ENCODE data around the gene PROCR.
A peak's percentile ranks its signal among the peaks of the same experiment; 100 is the strongest.
"Not testable (repeated sequence)": the region's sequence is repeated elsewhere in the genome, so short reads cannot be mapped to it uniquely, and the experiment has no call there.

PROCR gene

DNA sequence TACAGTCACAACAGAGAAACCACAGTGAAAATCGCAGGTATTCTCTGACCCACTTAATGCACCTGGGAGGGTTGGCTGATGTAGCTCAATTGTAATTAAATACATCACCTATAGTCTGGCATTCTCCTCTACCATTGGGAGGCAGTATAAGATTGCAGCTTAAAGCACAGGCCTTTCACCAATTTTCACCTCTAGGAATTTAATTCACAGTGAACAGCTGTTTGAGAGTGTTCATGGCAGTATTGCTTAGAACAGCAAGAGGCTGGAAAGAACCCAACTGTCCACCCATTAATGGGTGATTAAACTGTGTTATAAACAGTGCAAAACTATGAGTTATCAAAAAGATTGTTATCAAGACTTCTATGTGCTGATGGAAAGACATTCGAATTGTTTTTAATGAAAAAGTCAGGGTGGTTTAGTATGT lies 26.7 kb upstream of the PROCR start:
- no peak overlapping the region for H3K27ac ChIP-seq (ENCODE audit: low read length)
- no peaks in the 10 kb centered on the region for H3K9me3 ChIP-seq (ENCODE audit: control insufficient read depth in 1 of 2, low read length in 2 of 2)
- peaks cover 9 to 23% of the 10 kb centered on the region in 2 donors for H3K36me3 ChIP-seq (ENCODE audit: control insufficient read depth in 1 of 2, insufficient read depth in 2 of 2, low read length in 2 of 2)
- no peaks in the 10 kb centered on the region for H3K27me3 ChIP-seq (ENCODE audit: low read depth, low read length)
- no peak overlapping the region for H3K4me3 ChIP-seq (ENCODE audit: low read depth in 1 of 2, low read length in 2 of 2)
- peaks cover 7 to 11% of the 10 kb centered on the region in 2 donors for H3K4me1 ChIP-seq (ENCODE audit: control insufficient read depth in 1 of 2, insufficient read depth in 2 of 2, low read length in 2 of 2)

DNA sequence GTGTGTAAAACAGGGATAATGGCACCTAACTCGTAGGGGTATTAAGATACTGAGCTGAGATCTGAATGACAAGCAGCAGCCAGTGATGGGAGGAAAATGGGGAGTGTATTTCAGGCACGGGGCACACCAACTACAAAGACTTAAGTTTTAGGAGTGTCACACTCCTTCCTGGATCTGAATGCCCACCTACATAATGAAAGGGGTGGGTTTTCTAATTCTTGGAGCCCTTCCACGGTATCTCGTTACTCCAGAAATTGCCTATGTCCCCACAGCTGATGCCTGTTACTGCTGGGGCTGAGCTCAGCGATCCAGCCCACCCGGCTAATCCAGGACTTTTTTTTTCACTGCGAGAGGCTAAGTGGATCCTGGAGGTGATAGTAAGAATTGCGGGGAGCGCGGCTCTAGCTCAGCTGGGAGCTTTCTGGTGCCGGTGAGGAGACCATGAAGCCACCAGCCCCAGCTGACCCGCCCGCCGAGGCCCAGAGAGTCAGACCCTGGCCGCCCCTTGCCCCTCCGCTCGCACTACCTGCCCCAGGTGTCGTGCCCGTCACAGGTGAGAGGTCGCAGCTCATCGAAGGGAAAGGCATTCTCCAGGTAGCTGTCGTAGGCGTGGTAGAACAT lies 25.5 kb upstream of the PROCR start:
- peak overlapping the region; percentile 73 to 83 for H3K4me3 ChIP-seq (ENCODE audit: low read depth in 1 of 2, low read length in 2 of 2)
- peaks cover 9 to 19% of the 10 kb centered on the region in 2 donors for H3K36me3 ChIP-seq (ENCODE audit: control insufficient read depth in 1 of 2, insufficient read depth in 2 of 2, low read length in 2 of 2)
- H3K27me3 ChIP-seq (ENCODE audit: low read depth, low read length): no peaks in the 10 kb centered on the region
- no peaks in the 10 kb centered on the region for H3K9me3 ChIP-seq (ENCODE audit: control insufficient read depth in 1 of 2, low read length in 2 of 2)
- peaks cover 7 to 11% of the 10 kb centered on the region in 2 donors for H3K4me1 ChIP-seq (ENCODE audit: control insufficient read depth in 1 of 2, insufficient read depth in 2 of 2, low read length in 2 of 2)
- H3K27ac ChIP-seq (ENCODE audit: low read length): peak overlapping the region; percentile 77

DNA sequence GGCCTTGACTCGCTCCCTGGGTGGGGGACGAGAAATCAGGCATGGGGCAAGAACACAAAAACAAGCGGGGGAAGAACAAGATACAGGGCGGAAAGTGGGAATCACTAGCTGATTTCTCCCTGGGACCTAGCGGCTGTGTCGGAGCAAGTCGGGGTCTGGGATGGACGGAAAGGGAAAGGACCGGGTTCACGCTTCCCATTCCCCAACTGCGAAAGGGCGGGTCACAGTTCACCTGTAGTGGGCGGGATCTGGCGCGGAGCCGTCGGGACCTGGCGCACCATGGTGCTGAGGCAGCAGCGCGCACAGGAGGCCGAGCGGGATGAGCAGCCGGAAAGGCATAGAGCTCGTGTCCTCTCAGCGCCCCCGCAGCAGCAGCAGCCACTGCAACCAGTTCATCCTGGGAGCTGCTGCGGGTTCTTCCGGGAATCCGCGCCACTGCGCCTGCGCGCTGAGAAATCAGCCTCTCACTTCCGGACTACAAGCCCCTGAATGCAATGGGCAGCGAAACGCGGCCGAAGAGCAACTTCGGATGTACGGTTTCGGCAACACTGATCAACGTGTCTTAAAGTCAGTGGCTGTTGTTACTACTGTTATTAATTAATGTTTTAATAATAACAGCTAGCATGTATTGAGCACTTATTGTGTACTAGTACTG lies 24.8 kb upstream of the PROCR start, which contains the start of gene EDEM2:
TSS of gene EDEM2 (minus strand) at position 417 of the 655 bp plus-strand sequence. CDS start at position 339, 78 bp downstream.
- H3K9me3 ChIP-seq (ENCODE audit: control insufficient read depth in 1 of 2, low read length in 2 of 2): no peaks in the 10 kb centered on the region
- H3K4me1 ChIP-seq (ENCODE audit: control insufficient read depth in 1 of 2, insufficient read depth in 2 of 2, low read length in 2 of 2): peaks cover 7 to 11% of the 10 kb centered on the region in 2 donors
- peak within 1 kb of the TSS; percentile 77 for H3K27ac ChIP-seq (ENCODE audit: low read length)
- peak within 1 kb of the TSS; percentile 73 to 83 for H3K4me3 ChIP-seq (ENCODE audit: low read depth in 1 of 2, low read length in 2 of 2)
- H3K36me3 ChIP-seq (ENCODE audit: control insufficient read depth in 1 of 2, insufficient read depth in 2 of 2, low read length in 2 of 2): peaks cover 7 to 14% of the 10 kb centered on the region in 2 donors
- H3K27me3 ChIP-seq (ENCODE audit: low read depth, low read length): no peaks in the 10 kb centered on the region

DNA sequence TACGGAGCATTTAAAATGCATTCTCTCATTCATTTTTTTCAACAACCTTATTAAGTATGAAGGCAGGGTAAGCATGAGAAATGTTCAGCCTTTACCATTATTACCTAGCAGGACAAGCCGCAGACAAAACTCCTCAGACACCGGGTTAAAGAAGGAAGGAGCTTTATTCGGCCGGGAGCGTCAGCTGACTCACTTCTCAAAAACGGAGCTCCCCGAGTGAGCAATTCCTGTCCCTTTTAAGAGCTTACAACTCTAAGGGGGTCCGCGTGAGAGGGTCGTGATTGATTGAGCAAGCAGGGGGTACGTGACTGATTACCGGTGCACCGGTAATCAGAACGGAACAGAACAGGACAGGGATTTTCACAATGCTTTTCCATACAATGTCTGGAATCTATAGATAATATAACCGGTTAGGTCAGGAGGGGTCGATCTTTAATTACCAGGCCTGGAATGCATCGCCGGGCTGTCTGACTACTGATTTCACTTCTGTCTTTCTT lies 24.2 kb upstream of the PROCR start:
- H3K9me3 ChIP-seq (ENCODE audit: control insufficient read depth in 1 of 2, low read length in 2 of 2); H3K36me3 ChIP-seq (ENCODE audit: control insufficient read depth in 1 of 2, insufficient read depth in 2 of 2, low read length in 2 of 2); H3K27me3 ChIP-seq (ENCODE audit: low read depth, low read length): not testable (repeated sequence)
- Histone ChIP-seq H3K27ac (ENCODE audit: low read length) (peak overlapping the region; percentile 77), H3K4me3 (ENCODE audit: low read depth in 1 of 2, low read length in 2 of 2) (peak overlapping the region; percentile 73 to 83), H3K4me1 (ENCODE audit: control insufficient read depth in 1 of 2, insufficient read depth in 2 of 2, low read length in 2 of 2) (peaks cover 7 to 11% of the 10 kb centered on the region in 2 donors)

DNA sequence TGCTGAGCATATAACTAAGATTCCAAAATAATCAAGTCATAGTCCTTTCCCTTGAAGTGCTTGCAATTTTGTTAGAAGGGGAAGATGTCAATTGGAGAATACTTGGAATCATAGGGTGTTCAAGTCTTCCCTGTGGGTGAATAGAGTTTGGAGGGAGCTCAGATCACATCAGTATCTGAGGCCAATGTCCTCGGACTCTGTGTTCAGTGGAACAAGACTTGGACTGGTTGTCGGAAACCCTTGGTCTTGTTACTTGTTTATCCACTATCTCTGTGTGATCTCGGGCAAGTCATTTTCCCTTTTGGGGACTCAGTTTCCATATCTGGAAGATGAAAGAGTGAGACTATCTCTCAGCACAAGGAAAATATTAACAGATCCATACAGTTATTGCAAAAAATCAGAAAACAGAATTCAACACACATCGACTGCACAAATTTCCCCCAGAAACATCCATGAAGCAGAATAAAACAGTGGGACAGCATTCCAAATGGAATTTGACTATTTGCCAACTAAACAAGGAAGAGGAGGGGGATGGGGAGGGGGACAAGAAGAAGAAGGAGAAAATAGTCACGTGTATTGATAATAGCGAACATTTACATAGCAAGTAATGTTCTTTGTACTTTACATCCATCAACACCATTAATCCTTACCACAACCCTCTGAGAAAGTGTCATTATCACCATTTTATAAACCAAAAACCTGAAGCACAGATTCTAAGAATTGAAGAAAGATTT lies 20.9 kb upstream of the PROCR start:
- Histone ChIP-seq H3K4me3 (ENCODE audit: low read depth in 1 of 2, low read length in 2 of 2) (no peak overlapping the region), H3K27me3 (ENCODE audit: low read depth, low read length) (no peaks in the 10 kb centered on the region), H3K36me3 (ENCODE audit: control insufficient read depth in 1 of 2, insufficient read depth in 2 of 2, low read length in 2 of 2) (no peaks in the 10 kb centered on the region), H3K4me1 (ENCODE audit: control insufficient read depth in 1 of 2, insufficient read depth in 2 of 2, low read length in 2 of 2) (peaks cover 4 to 7% of the 10 kb centered on the region in 2 donors), H3K27ac (ENCODE audit: low read length) (no peak overlapping the region), H3K9me3 (ENCODE audit: control insufficient read depth in 1 of 2, low read length in 2 of 2) (no peaks in the 10 kb centered on the region)

DNA sequence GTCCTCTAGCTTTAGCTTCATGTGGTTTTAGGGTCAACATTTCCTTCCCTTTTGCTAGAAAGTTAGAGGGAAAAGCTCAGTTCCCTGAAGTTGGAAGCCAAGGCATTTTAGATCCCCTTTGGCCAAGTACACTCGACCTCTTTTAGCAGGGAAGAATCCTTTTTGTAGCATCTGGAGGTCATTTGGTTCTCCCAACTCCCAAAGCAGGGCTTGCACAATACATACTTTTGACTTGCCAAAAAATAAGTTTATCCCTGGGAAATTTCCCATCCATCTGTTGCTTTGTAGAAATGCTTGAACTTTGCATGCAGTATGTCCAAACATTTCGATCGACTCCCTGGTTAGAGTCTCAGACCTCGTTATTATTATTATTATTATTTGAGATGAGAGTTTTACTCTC lies 20.1 kb upstream of the PROCR start:
- Histone ChIP-seq H3K27ac (ENCODE audit: low read length) (no peak overlapping the region), H3K4me3 (ENCODE audit: low read depth in 1 of 2, low read length in 2 of 2) (no peak overlapping the region), H3K4me1 (ENCODE audit: control insufficient read depth in 1 of 2, insufficient read depth in 2 of 2, low read length in 2 of 2) (peaks cover 0 to under 1% of the 10 kb centered on the region in 2 donors), H3K27me3 (ENCODE audit: low read depth, low read length) (no peaks in the 10 kb centered on the region), H3K36me3 (ENCODE audit: control insufficient read depth in 1 of 2, insufficient read depth in 2 of 2, low read length in 2 of 2) (no peaks in the 10 kb centered on the region), H3K9me3 (ENCODE audit: control insufficient read depth in 1 of 2, low read length in 2 of 2) (no peaks in the 10 kb centered on the region)

DNA sequence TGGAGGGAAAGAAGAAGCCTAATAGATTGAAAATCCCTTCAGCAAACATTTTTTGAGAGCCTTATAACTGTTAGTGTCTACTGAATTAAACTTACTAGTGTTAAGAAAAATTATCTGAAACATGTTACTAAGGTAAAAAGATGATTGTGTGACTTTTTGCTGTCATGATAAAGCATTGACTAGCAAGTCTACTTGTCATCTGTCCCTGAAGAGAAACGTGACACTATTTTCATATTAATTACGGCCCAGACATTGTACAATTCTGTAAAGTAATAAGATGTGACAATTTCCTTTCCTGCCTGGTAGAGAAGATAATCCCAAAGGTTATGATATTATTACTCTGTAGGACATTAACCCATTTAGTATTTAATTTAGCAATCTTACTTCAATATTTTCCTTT lies 15.9 kb upstream of the PROCR start:
- no peaks in the 10 kb centered on the region for H3K4me1 ChIP-seq (ENCODE audit: control insufficient read depth in 1 of 2, insufficient read depth in 2 of 2, low read length in 2 of 2)
- no peaks in the 10 kb centered on the region for H3K36me3 ChIP-seq (ENCODE audit: control insufficient read depth in 1 of 2, insufficient read depth in 2 of 2, low read length in 2 of 2)
- no peak overlapping the region for H3K27ac ChIP-seq (ENCODE audit: low read length)
- H3K9me3 ChIP-seq (ENCODE audit: control insufficient read depth in 1 of 2, low read length in 2 of 2): no peaks in the 10 kb centered on the region
- no peak overlapping the region for H3K4me3 ChIP-seq (ENCODE audit: low read depth in 1 of 2, low read length in 2 of 2)
- H3K27me3 ChIP-seq (ENCODE audit: low read depth, low read length): no peaks in the 10 kb centered on the region

DNA sequence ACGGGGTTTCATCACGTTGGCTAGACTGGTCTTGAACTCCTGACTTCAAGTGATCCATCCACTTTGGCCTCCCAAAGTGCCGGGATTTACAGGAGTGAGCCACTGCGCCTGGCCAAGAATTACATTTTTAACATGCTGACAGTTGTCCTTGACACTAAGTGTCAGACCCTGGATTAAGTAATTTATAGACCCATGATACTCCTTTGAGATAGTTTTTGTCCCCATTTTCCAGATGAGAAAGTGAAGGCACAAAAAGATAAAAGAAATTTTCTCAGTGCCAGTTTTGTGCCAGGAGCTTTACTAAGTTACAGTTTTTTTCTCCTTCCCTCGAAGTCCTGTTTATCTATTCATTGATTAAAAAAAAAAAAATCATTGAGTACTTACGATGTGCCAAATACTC lies 14.9 kb upstream of the PROCR start:
- no peak overlapping the region for H3K4me3 ChIP-seq (ENCODE audit: low read depth in 1 of 2, low read length in 2 of 2)
- no peaks in the 10 kb centered on the region for H3K36me3 ChIP-seq (ENCODE audit: control insufficient read depth in 1 of 2, insufficient read depth in 2 of 2, low read length in 2 of 2)
- H3K27me3 ChIP-seq (ENCODE audit: low read depth, low read length): no peaks in the 10 kb centered on the region
- no peaks in the 10 kb centered on the region for H3K4me1 ChIP-seq (ENCODE audit: control insufficient read depth in 1 of 2, insufficient read depth in 2 of 2, low read length in 2 of 2)
- no peaks in the 10 kb centered on the region for H3K9me3 ChIP-seq (ENCODE audit: control insufficient read depth in 1 of 2, low read length in 2 of 2)
- no peak overlapping the region for H3K27ac ChIP-seq (ENCODE audit: low read length)

DNA sequence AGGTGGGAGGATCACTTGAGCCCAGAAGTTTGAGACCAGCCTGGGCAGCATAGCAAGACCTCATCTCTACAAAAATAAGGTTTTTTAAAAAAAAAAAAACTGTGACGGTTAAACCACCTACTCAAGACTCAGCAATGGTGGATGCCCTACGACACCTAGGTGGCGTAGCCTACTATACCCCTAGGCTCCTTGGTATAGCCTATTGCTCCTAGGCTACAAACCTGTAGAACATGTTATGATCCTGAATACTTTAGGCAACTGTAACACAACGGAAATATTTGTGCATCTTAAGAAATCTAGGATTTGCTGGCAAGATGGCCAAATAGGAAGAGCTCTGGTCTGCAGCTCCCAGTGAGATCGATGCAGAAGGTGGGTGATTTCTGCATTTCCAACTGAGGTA lies 11.5 kb upstream of the PROCR start:
- not testable (repeated sequence) for H3K36me3 ChIP-seq (ENCODE audit: control insufficient read depth in 1 of 2, insufficient read depth in 2 of 2, low read length in 2 of 2); H3K27me3 ChIP-seq (ENCODE audit: low read depth, low read length); H3K27ac ChIP-seq (ENCODE audit: low read length); H3K9me3 ChIP-seq (ENCODE audit: control insufficient read depth in 1 of 2, low read length in 2 of 2); H3K4me3 ChIP-seq (ENCODE audit: low read depth in 1 of 2, low read length in 2 of 2); H3K4me1 ChIP-seq (ENCODE audit: control insufficient read depth in 1 of 2, insufficient read depth in 2 of 2, low read length in 2 of 2)

DNA sequence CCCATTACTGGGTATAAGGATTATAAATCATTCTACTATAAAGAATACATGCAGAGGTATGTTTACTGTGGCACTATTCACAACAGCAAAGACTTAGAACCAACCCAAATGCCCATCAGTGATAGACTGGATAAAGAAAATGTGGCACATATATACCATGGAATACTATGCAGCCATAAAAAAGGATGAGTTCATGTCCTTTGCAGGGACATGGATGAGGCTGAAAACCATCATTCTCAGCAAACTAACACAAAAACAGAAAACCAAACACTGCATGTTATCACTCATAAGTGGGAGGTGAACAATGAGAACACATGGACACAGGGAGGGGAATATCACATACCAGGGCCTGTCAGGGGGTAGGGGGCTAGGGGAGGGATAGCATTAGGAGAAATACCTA lies 7.3 kb upstream of the PROCR start:
- H3K4me1 ChIP-seq (ENCODE audit: control insufficient read depth in 1 of 2, insufficient read depth in 2 of 2, low read length in 2 of 2); H3K36me3 ChIP-seq (ENCODE audit: control insufficient read depth in 1 of 2, insufficient read depth in 2 of 2, low read length in 2 of 2); H3K4me3 ChIP-seq (ENCODE audit: low read depth in 1 of 2, low read length in 2 of 2); H3K27ac ChIP-seq (ENCODE audit: low read length); H3K9me3 ChIP-seq (ENCODE audit: control insufficient read depth in 1 of 2, low read length in 2 of 2); H3K27me3 ChIP-seq (ENCODE audit: low read depth, low read length): not testable (repeated sequence)

All from muscle layer of duodenum (tissue), 2 donors.